BJ (cell line): ENCODE data around the gene FRYL. TPM values are rescaled to one million over a fixed set of nuclear protein-coding genes. Genes with fewer than 3 reads are reported as not detected.
"Not testable (repeated sequence)": the region's sequence is repeated elsewhere in the genome, so short reads cannot be mapped to it uniquely, and the experiment has no call there.

Experiments used
- CTCF ChIA-PET: fragments of 350-600 bp; formaldehyde crosslinking; extraction: SDS; loops from one replicate; lab custom pipeline; 2021; ENCODE audit warnings: antibody characterized with exemption, inconsistent platforms; lab: Yijun Ruan, JAX
- POLR2A ChIA-PET: fragments of 300-600 bp; sonication (Branson Sonifier 250); formaldehyde crosslinking; extraction: SDS; loops from one replicate; lab custom pipeline; 2021; ENCODE audit warnings: antibody characterized with exemption; lab: Charles Lee
- DNase-seq: peaks from one replicate; pipeline ENCODE4 v3.0.0-alpha.2; 2011; ENCODE audit warnings: low read depth
- H3K27me3 ChIP-seq: 2 replicates; pipeline ENCODE4 v1.6.0; 2011; ENCODE audit warnings: low read length; ENCODE audit not compliant: control insufficient read depth, insufficient read depth
- H3K36me3 ChIP-seq: 2 replicates; pipeline ENCODE4 v1.5.1; 2011; ENCODE audit warnings: low read length; ENCODE audit not compliant: control insufficient read depth, insufficient read depth
- H3K4me3 ChIP-seq: 2 replicates; pipeline ENCODE4 v1.5.1; 2011; ENCODE audit warnings: low read depth, mild to moderate bottlenecking, control low read depth, low read length
- CTCF ChIP-seq: IDR thresholded peaks from 2 replicates; pipeline ENCODE4 v1.5.1; 2011; ENCODE audit warnings: low read depth, mild to moderate bottlenecking, control low read depth, inconsistent platforms, low read length, moderate library complexity; ENCODE audit not compliant: insufficient read depth
- polyA plus RNA-seq: library from polyadenylated mRNA; depleted of rRNA; stranded (reverse); fragments of >200 nt; gene quantifications from 2 replicates; pipeline ENCODE4 v1.2.3, GENCODE V29; 2011

FRYL gene
- polyA plus RNA-seq, 1 experiment, result 12.6 TPM

- no peaks in the 10 kb centered on the region for H3K36me3 ChIP-seq
- no peaks in the 10 kb centered on the region for H3K27me3 ChIP-seq
- TF ChIP-seq CTCF, result no peak
- ChIA-PET CTCF (no interaction called here), POLR2A (no interaction called here)
- DNase-seq, result no peak
- no peak overlapping the region for H3K4me3 ChIP-seq
Observed at GRCh38 chr4:48738856-48739255, 41.2 kb downstream of the FRYL start.

GRCh38 chr4:48728906-48729496, 51.1 kb downstream of the FRYL start:
- CTCF ChIA-PET, H3K27me3 ChIP-seq, DNase-seq, H3K4me3 ChIP-seq, POLR2A ChIA-PET, H3K36me3 ChIP-seq: not testable (repeated sequence)

GRCh38 chr4:48727666-48728459, 52.2 kb downstream of the FRYL start:
- Histone ChIP-seq H3K27me3 (no peaks in the 10 kb centered on the region), H3K4me3 (no peak overlapping the region), H3K36me3 (no peaks in the 10 kb centered on the region)
- no peak for TF ChIP-seq CTCF
- CTCF ChIA-PET, result no interaction called here
- DNase-seq, result no peak
- POLR2A ChIA-PET, result no interaction called here

- TF ChIP-seq CTCF, result no peak
- H3K27me3 ChIP-seq, result no peaks in the 10 kb centered on the region
- H3K36me3 ChIP-seq, result no peaks in the 10 kb centered on the region
- no peak overlapping the region for H3K4me3 ChIP-seq
- CTCF ChIA-PET, result no interaction called here
- POLR2A ChIA-PET, result no interaction called here
- no peak for DNase-seq
Observed at GRCh38 chr4:48725414-48725813, 54.7 kb downstream of the FRYL start.

- Histone ChIP-seq H3K4me3 (no peak overlapping the region), H3K27me3 (no peaks in the 10 kb centered on the region), H3K36me3 (no peaks in the 10 kb centered on the region)
- CTCF ChIA-PET, result no interaction called here
- POLR2A ChIA-PET, result no interaction called here
- no peak for DNase-seq
- TF ChIP-seq CTCF, result no peak
Observed at GRCh38 chr4:48722509-48723446, 57.3 kb downstream of the FRYL start.
